T47D (cell line): ENCODE measurements around the gene ARHGEF16.

Source experiments
- DNase-seq, 2 experiments: peaks; one replicate each; pipeline versions ENCODE4 v3.0.0 to v3.0.0-alpha.2; 2011 to 2012; ENCODE audit warnings: low read depth in 1 of 2, low spot score in 1 of 2
- JUND ChIP-seq: IDR thresholded peaks from 2 replicates; pipeline ENCODE4 v1.6.1; 2012; ENCODE audit warnings: low read depth
- in situ Hi-C: cut with HindIII; loops from 2 replicates; pipeline ENCODE4 v1.10.0; 2016; ENCODE audit warnings: low sequenced_read_pairs, low pct_unique_long_range_greater_than_20kb

Gene ARHGEF16

DNA sequence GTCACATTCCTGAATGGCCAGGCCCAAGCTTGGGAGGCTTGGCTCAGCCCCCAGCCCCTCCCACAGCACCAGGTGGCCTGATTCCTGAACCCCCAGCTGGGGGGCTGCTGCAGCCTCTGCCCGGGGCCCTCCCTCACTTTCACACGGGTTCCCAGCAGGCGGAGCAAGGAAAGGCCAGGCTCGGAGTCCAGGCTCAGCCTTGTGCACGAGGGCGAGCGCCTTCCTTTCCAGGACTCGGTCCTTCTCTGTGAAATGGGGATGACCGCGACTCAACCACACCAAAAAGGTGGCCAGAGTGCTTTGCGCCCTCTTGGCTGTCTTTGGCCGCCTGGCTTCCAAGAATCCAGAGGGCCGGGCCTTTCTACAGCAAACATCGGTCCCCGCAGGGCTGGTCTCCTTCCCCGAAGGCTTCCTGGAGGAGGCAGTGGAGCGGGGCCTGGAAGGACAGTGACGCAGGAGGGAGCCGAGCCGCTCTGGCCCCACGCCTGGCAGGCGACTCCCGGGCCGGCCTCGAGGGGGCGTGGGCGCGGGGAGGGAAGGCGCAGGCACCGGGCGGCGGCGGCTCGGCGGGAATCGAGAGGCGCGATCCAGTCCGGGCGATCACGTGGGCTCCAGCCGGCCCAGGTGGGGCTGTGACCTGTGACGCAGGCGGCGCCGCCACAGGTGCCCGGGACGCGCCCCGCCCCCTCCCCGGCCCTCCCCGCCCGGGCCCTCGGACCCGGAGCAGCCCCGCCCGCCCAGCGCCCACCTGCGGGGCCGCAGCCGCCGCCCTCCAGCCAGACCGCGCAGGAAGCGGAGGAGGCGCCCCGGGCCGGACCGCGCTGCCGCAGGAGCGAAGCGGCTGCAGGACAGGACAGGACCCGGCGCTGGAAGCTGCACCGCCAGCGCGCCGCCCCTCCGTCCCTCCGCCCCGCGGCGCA is at the start of gene ARHGEF16:
Gene ARHGEF16 (plus strand): TSS at position 775 of the 920 bp plus-strand sequence. CDS start 8,420 bp downstream, outside the sequence.
- in situ Hi-C loops, result no loop called here
- TF ChIP-seq JUND, result no peak
- DNase-seq, result peak; percentile 87 to 91

DNA sequence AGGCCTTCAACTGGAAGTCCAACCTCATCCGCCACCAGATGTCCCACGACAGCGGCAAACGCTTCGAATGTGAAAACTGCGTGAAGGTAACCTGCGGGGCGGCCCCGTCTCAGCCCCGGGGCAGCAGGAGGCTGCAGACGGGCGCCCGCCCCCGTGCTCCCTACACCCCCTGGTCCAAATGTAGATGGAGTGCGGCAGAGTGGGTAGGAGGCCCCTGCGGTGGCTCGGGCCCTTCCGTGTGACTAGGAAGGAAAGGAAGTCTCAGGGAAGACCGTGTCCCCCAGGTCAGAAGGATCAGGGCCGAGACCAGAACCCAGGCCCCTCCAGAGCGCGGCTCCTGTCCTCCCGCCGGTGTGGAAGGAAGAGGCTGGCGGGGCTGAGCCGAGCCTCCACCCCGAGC is 49.7 kb upstream of the ARHGEF16 start:
- in situ Hi-C loops, result no loop called here
- DNase-seq, result no peak
- TF ChIP-seq JUND, result no peak

DNA sequence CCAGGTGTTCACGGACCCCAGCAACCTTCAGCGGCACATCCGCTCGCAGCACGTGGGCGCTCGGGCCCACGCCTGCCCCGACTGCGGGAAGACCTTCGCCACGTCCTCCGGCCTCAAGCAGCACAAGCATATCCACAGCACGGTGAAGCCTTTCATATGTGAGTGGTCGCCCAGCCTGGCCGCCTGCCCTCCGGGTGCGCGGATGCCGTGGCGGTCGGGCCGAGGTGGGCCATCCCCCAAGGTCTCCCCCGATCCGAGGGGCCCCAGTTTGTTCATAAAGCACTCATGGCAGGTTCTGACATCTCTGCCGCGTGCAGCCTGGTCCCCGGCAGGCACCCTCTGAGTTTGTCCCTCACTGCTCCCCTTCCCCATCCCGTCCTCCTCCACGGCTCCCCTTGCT is 49.0 kb upstream of the ARHGEF16 start:
- DNase-seq, result no peak
- no peak for TF ChIP-seq JUND
- in situ Hi-C loops, result no loop called here

DNA sequence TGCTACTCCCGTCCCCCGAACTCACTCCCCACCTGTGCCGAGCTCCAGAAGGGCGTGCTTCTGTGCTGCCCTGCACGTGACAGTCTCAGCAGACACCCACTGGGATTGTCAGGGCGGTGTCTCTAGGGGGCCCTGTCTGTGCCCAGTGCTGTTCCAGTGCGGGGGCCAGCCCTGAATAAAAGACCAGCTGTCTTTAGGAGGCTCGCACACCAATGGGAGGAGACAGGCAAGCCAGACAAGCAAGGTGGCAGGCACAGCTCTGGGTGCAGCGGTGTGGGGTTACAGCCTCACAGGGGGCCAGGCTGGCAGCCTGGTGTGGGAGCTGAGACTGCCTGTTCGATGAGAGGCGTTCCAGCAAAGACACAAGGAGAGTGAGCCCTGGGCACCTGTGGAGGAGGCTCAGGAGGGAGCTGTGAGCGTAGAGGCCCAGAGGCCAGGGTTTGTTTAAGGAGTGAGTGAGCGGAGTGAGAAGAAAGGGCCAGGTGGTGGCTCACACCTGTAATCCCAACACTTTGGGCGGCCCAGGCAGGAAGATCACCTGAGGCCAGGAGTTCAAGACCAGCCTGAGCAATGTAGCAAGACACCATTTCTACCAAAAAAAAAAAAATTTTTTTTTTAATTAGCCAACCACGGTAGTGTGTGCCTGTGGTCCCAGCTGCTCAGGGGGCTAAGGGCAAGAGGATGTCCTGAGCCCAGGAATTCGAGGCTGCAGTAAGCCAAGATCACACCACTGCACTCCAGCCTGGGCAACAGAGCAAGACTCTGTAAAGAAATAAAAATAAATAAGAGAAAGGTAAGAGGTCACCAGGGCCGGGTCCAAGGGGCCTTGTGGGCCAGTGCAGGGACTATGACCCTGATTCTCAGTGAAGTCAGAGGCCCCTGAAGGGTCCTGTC is 48.2 kb upstream of the ARHGEF16 start:
- in situ Hi-C loops, result no loop called here
- no peak for TF ChIP-seq JUND
- DNase-seq, result no peak

DNA sequence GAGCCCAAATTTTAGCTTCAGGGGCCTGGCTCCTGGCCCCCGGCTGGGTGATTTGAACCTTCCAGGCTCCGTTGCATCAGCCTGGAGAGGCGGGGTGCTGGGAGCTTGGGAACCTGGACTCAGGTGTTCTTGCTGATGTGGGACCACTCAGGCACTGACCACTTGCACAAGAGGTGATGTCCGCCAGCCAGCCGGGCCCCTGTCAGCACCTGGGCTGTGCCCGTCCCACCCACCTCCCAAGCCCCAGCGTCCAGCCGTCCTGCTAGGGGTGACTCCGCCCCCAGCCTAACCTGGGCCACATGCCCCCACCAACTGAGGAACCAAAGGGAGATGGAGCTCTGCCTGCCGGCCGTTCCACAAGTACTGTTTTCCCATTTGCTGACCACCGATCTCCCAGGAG is 47.4 kb upstream of the ARHGEF16 start:
- in situ Hi-C loops, result no loop called here
- DNase-seq, result no peak
- TF ChIP-seq JUND, result no peak

DNA sequence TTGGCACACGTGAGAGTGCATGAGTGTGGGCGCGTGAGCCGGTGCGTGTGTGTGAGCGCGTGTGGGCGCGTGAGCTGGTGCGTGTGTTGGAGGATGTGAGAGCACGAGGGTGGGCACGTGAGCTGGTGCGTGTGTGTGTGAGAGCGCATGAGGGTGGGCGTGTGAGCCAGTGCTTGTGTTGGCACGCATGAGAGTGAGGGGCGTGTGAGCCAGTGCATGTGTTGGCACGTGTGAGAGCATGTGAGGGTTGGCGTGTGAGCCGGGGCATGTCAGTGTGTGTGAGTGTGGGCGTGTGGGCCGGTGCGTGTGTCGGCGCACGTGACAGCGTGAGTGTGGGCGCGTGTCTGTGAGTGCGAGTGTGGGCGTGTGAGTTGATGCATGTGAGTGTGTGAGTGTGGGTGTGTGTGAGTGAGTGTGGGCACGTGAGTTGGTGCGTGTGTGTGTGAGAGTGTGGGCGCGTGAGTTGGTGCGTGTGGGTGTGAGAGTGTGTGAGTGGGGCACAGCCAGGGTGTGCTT is 45.7 kb upstream of the ARHGEF16 start:
- in situ Hi-C loops, result no loop called here
- DNase-seq, result no peak
- TF ChIP-seq JUND, result no peak

DNA sequence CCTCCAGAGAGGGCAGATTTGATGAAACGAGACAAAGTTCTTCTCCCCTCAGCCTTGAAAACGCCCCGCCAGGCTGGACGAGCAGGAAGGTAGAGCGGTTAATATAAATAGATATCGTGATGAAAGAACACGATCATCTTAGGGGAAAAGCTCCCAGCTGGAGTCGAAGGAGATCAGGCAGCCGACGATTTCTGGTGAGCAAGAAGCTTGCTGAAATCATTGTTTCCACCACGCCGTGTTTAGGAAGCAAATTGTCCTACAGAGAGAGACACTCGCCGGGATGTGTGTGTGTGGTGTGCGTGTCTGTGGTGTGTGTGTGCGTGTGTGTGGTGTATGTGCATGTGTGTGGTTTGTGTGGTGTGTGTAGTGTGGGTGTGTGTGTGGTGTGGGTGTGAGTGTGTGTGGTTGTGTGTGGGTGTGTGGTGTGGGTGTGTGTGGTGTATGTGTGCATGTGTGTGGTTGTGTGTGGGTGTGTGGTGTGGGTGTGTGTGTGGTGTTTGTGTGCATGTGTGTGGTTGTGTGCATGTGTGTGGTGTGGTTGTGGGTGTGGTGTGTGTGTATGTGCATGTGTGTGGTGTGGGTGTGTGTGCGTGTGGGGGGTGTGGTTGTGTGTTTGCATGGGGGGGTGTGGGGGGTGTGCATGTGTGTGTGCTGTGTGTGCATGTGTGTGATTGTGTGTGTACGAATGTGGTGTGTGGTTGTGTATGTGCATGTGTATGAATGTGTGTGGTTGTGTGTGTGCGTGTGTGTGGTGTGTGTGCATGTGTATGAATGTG is 44.9 kb upstream of the ARHGEF16 start:
- TF ChIP-seq JUND, result no peak
- in situ Hi-C loops, result no loop called here
- no peak for DNase-seq

DNA sequence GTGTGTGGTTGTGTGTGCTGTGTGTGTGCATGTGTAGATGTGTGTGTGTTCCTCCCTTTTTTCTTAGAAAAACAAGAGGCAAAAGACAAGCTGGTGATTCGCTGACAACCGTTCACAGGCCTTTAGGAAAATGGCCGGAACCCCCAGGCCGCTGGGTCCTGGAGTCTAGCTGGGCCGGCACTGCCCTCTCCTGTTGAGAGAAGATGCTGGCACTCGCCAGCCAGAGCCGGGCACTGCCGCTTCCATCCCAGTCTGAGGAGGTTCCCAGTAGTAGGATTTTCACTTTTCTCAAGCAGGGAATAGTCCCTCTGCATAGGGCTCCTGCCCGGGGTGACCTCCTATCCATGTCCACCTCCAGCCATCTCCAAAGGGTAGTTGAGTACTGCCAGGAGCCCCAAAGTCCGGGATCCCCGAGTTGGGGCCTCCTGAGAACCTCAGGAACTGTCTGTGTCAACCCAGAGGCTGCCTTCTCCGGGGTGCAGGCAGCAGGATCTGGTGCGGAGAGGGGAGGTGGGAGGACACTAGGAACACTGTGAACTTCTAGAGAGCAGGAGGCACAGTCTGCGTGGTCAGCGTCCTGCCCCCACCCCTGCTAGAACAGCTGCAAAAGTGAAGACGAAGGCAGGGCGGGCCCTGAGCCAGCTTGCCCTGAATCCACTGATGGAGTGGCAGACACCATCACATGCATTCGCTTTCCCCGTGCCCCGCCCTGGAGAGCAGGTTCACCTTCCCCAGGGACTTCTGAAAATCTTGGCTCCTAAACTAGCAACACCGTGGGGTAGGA is 44.1 kb upstream of the ARHGEF16 start:
- in situ Hi-C loops, result no loop called here
- no peak for TF ChIP-seq JUND
- DNase-seq, result peak; percentile 67 to 91

DNA sequence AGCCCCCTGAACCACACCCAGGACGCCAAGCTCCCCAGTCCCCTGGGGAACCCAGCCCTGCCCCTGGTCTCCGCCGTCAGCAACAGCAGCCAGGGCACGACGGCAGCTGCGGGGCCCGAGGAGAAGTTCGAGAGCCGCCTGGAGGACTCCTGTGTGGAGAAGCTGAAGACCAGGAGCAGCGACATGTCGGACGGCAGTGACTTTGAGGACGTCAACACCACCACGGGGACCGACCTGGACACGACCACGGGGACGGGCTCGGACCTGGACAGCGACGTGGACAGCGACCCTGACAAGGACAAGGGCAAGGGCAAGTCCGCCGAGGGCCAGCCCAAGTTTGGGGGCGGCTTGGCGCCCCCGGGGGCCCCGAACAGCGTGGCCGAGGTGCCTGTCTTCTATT is 42.7 kb upstream of the ARHGEF16 start:
- in situ Hi-C loops, result no loop called here
- TF ChIP-seq JUND, result no peak
- no peak for DNase-seq

DNA sequence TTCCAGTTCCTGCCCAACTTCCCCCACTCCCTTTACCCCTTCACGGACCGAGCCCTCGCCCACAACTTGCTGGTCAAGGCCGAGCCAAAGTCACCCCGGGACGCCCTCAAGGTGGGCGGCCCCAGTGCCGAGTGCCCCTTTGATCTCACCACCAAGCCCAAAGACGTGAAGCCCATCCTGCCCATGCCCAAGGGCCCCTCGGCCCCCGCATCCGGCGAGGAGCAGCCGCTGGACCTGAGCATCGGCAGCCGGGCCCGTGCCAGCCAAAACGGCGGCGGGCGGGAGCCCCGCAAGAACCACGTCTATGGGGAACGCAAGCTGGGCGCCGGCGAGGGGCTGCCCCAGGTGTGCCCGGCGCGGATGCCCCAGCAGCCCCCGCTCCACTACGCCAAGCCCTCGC is 42.1 kb upstream of the ARHGEF16 start:
- no peak for TF ChIP-seq JUND
- no peak for DNase-seq
- in situ Hi-C loops, result no loop called here

DNA sequence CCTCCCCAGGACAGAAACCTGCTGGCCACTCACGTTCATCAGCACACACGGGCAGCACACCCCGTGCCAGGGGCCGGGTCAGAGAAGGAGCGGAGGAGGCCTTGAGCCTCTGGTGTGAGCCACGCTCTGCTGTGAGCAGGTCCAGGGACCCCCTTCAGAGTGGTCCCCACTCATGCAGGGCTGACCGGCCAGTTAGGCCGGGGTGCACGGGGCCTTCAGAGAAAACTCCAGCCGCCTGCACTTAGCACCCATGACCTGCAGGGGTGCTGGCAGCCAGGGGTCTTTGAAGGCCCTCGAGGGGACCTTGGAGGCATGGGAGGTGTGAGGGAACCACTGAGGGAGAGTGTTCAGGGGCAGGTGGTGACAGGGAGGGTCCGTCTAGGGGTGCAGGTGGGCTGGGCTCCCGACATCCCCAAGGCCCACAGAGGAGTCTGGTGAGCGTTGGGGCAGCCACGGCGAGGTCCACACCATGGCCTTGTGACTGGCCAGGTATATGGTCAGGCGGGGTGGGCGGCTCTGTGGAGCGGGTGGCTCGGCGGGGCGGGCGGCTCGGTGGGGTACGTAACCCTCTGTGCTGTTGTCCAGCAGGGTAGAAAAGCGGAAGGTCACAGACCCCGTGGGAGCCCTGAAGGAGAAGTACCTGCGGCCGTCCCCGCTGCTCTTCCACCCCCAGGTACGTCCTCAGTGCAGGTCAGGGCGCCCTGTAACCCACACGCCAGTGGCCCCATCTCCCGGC is 40.3 kb upstream of the ARHGEF16 start:
- DNase-seq, result no peak
- no peak for TF ChIP-seq JUND
- in situ Hi-C loops, result no loop called here
